Measurements from ENCODE around the gene CFAP100. TPM values are rescaled to one million over a fixed set of nuclear protein-coding genes. Genes with fewer than 3 reads are reported as not detected.

The CFAP100 gene
- total RNA-seq, 3 donors from 2014 or later = not detected

- no peaks in the 10 kb centered on the region for H3K36me3 ChIP-seq (ENCODE audit: low read depth)
- intact Hi-C loops (cut with DNase I, micrococcal nuclease) = no loop called here
- TF ChIP-seq CTCF (IDR thresholded peaks at IDR 0.05) = no peak
- ATAC-seq = no peak
- H3K9me3 ChIP-seq = no peaks in the 10 kb centered on the region
- DNase-seq = peak in 1 of 3 donors; percentile 18
- H3K4me1 ChIP-seq (ENCODE audit: low read depth) = no peaks in the 10 kb centered on the region
- no peak overlapping the region for H3K4me3 ChIP-seq
Measured at GRCh38 chr3:126364731-126365301, 29.9 kb upstream of the CFAP100 start.

GRCh38 chr3:126365351-126366277 lies 29.1 kb upstream of the CFAP100 start:
- ATAC-seq (no peak), DNase-seq (peak in 1 of 3 donors; percentile 39)
- Histone ChIP-seq H3K4me1 (ENCODE audit: low read depth) (no peaks in the 10 kb centered on the region), H3K4me3 (no peak overlapping the region), H3K36me3 (ENCODE audit: low read depth) (no peaks in the 10 kb centered on the region), H3K9me3 (no peaks in the 10 kb centered on the region)
- no peak for TF ChIP-seq CTCF (IDR thresholded peaks at IDR 0.05)
- intact Hi-C loops (cut with DNase I, micrococcal nuclease) = no loop called here

GRCh38 chr3:126367316-126367805 lies 27.3 kb upstream of the CFAP100 start:
- H3K9me3 ChIP-seq = no peaks in the 10 kb centered on the region
- intact Hi-C loops (cut with DNase I, micrococcal nuclease) = no loop called here
- no peak for ATAC-seq
- H3K36me3 ChIP-seq (ENCODE audit: low read depth) = no peaks in the 10 kb centered on the region
- no peak for TF ChIP-seq CTCF (IDR thresholded peaks at IDR 0.05)
- no peak overlapping the region for H3K4me3 ChIP-seq
- DNase-seq = peak in 1 of 3 donors; percentile 13
- H3K4me1 ChIP-seq (ENCODE audit: low read depth) = no peaks in the 10 kb centered on the region

GRCh38 chr3:126369490-126369889 lies 25.2 kb upstream of the CFAP100 start:
- DNase-seq = no peak
- Histone ChIP-seq H3K4me3 (no peak overlapping the region), H3K9me3 (no peaks in the 10 kb centered on the region), H3K4me1 (ENCODE audit: low read depth) (no peaks in the 10 kb centered on the region), H3K36me3 (ENCODE audit: low read depth) (no peaks in the 10 kb centered on the region)
- TF ChIP-seq CTCF (IDR thresholded peaks at IDR 0.05) = no peak
- ATAC-seq = no peak
- intact Hi-C loops (cut with DNase I, micrococcal nuclease) = no loop called here

GRCh38 chr3:126370055-126370454 lies 24.7 kb upstream of the CFAP100 start:
- Histone ChIP-seq H3K4me3 (no peak overlapping the region), H3K36me3 (ENCODE audit: low read depth) (no peaks in the 10 kb centered on the region), H3K4me1 (ENCODE audit: low read depth) (no peaks in the 10 kb centered on the region), H3K9me3 (no peaks in the 10 kb centered on the region)
- DNase-seq = peak in 1 of 3 donors; percentile 19
- intact Hi-C loops (cut with DNase I, micrococcal nuclease) = no loop called here
- no peak for ATAC-seq
- TF ChIP-seq CTCF (IDR thresholded peaks at IDR 0.05) = no peak

All from mucosa of descending colon (tissue), 3 donors.